Neural progenitor cell (in vitro differentiated cells): ENCODE measurements around the gene PLK1.

ENCODE experiments used
- CTCF ChIP-seq: fragments of 200-600 bp; sonication (generic); IDR thresholded peaks from 2 replicates; pipeline ENCODE4 v1.5.1; 2017; ENCODE audit warnings: antibody characterized with exemption, mild to moderate bottlenecking
- EZH2 ChIP-seq: fragments of 200-600 bp; sonication (generic); IDR thresholded peaks from 2 replicates; pipeline ENCODE4 v1.6.1; 2017; ENCODE audit warnings: antibody characterized with exemption, mild to moderate bottlenecking, moderate library complexity
- EZH2phosphoT487 ChIP-seq: fragments of 200-600 bp; sonication (generic); IDR thresholded peaks from 2 replicates; pipeline ENCODE4 v1.6.1; 2017; ENCODE audit warnings: antibody characterized with exemption

- TF ChIP-seq CTCF, result no peak
- TF ChIP-seq EZH2phosphoT487, result no peak
- TF ChIP-seq EZH2, result no peak
Measured at GRCh38 chr16:23709536-23709935, 30.8 kb downstream of the PLK1 start.
